Endometrial microvascular endothelial cells (primary cell): Measurements from ENCODE around the gene GNLY. TPM values are rescaled to one million over a fixed set of nuclear protein-coding genes. Genes with fewer than 3 reads are reported as not detected.
"Not testable (repeated sequence)": the region's sequence is repeated elsewhere in the genome, so short reads cannot be mapped to it uniquely, and the experiment has no call there.

Experiments
- in situ Hi-C: cut with HindIII; loops from 2 replicates; pipeline ENCODE4 v1.10.0; 2017; ENCODE audit warnings: low sequenced_read_pairs, low pct_unique_long_range_greater_than_20kb; ENCODE audit errors: inconsistent ontology term
- total RNA-seq: library from RNA; depleted of rRNA; stranded (reverse); fragments of >200 nt; gene quantifications from one replicate; pipeline ENCODE4 v1.2.3, GENCODE V29; 2015; ENCODE audit errors: inconsistent ontology term

Gene GNLY
- not detected for total RNA-seq

- in situ Hi-C loops = no loop called here
These were observed at the start of gene GNLY for GRCh38 chr2:85694052-85695025. Gene GNLY (plus strand): TSS chr2:85694358. CDS start chr2:85694419, 61 bp downstream.

GRCh38 chr2:85644909-85645308, 49.2 kb upstream of the GNLY start:
- in situ Hi-C loops = no loop called here

GRCh38 chr2:85646166-85646565, 48.0 kb upstream of the GNLY start:
- in situ Hi-C loops = no loop called here

GRCh38 chr2:85647823-85648526, 46.2 kb upstream of the GNLY start:
- in situ Hi-C loops = no loop called here

- in situ Hi-C loops = no loop called here
These were observed 45.5 kb upstream of the GNLY start for GRCh38 chr2:85648619-85649018.

GRCh38 chr2:85649201-85650190, 44.7 kb upstream of the GNLY start:
- in situ Hi-C loops = no loop called here

- in situ Hi-C loops = no loop called here
These were observed 43.7 kb upstream of the GNLY start for GRCh38 chr2:85650456-85650855.

- in situ Hi-C loops = no loop called here
These were observed 43.1 kb upstream of the GNLY start for GRCh38 chr2:85651097-85651496.

- in situ Hi-C loops = no loop called here
These were observed 42.1 kb upstream of the GNLY start for GRCh38 chr2:85652056-85652455.

- in situ Hi-C loops = no loop called here
These were observed 40.2 kb upstream of the GNLY start for GRCh38 chr2:85653996-85654395.

GRCh38 chr2:85655961-85656417, 38.2 kb upstream of the GNLY start:
- in situ Hi-C loops = loop anchor here (5.0 kb wide), 1 partner anchor 61 kb away; no protein-coding TSS in a partner anchor

GRCh38 chr2:85656468-85656867, 37.7 kb upstream of the GNLY start:
- in situ Hi-C loops = loop anchor here (5.0 kb wide), 1 partner anchor 61 kb away; no protein-coding TSS in a partner anchor

- in situ Hi-C loops = loop anchor here (5.0 kb wide), 1 partner anchor 60 kb away; no protein-coding TSS in a partner anchor
These were observed 36.8 kb upstream of the GNLY start for GRCh38 chr2:85657399-85657798.

- in situ Hi-C loops = loop anchor here (5.0 kb wide), 1 partner anchor 58 kb away; no protein-coding TSS in a partner anchor
These were observed 34.7 kb upstream of the GNLY start for GRCh38 chr2:85659324-85659981.

- in situ Hi-C loops = not testable (repeated sequence)
These were observed 33.9 kb upstream of the GNLY start for GRCh38 chr2:85660301-85660700.

- in situ Hi-C loops = no loop called here
These were observed 33.4 kb upstream of the GNLY start for GRCh38 chr2:85660725-85661124.

- in situ Hi-C loops = no loop called here
These were observed 32.9 kb upstream of the GNLY start for GRCh38 chr2:85661139-85661858.
